Naive thymus-derived CD4-positive, alpha-beta T cell (primary cell): ENCODE measurements around the gene RNU6-1. TPM values are rescaled to one million over a fixed set of nuclear protein-coding genes. Genes with fewer than 3 reads are reported as not detected.

ENCODE experiments used
- ATAC-seq: fragments of 150-1000 bp; cut with Tn5 transposase; 2 replicates; pipeline ENCODE4 v1.10.0; 2021; ENCODE audit warnings: mild to moderate bottlenecking, moderate library complexity
- CTCF ChIA-PET: fragments of 350-600 bp; sonication (Branson Sonifier 250); formaldehyde crosslinking; loops from one replicate; lab custom pipeline; 2021; ENCODE audit warnings: antibody characterized with exemption; lab: Charles Lee
- POLR2A ChIA-PET: fragments of 350-600 bp; sonication (Branson Sonifier 250); formaldehyde crosslinking; loops from one replicate; lab custom pipeline; 2021; ENCODE audit warnings: antibody characterized with exemption, inconsistent platforms; lab: Charles Lee
- DNase-seq, 9 donors: peaks; one replicate each; pipeline versions ENCODE4 v3.0.0 to v3.0.0-alpha.2; 2020 to 2022; ENCODE audit warnings: mixed read lengths in 1 of 9
- H3K27ac ChIP-seq: one replicate; pipeline ENCODE4 v1.7.0; 2013; ENCODE audit warnings: mild to moderate bottlenecking, low read depth, low read length, moderate library complexity
- H3K27me3 ChIP-seq, 2 donors: one replicate each; pipeline ENCODE4 v1.7.0; 2013; ENCODE audit warnings: low read length in 2 of 2, mild to moderate bottlenecking in 2 of 2, moderate library complexity in 2 of 2; ENCODE audit not compliant: control insufficient read depth in 2 of 2, insufficient read depth in 2 of 2
- H3K36me3 ChIP-seq, 3 experiments: 1 replicate in 2 of 3; 2 replicates in 1 of 3; pipeline ENCODE4 v1.7.0; 2013; ENCODE audit warnings: low read length in 3 of 3, mild to moderate bottlenecking in 3 of 3, moderate library complexity in 1 of 3; ENCODE audit not compliant: insufficient read depth in 3 of 3, control insufficient read depth in 2 of 3
- H3K4me1 ChIP-seq, 2 donors: one replicate each; pipeline ENCODE4 v1.7.0; 2013; ENCODE audit warnings: low read length in 2 of 2, mild to moderate bottlenecking in 2 of 2, moderate library complexity in 1 of 2; ENCODE audit not compliant: control insufficient read depth in 2 of 2, insufficient read depth in 2 of 2
- H3K4me3 ChIP-seq: 2 replicates; pipeline ENCODE4 v1.7.0; 2013; ENCODE audit warnings: mild to moderate bottlenecking, low read length
- H3K9me3 ChIP-seq, 3 experiments: 1 replicate in 2 of 3; 2 replicates in 1 of 3; pipeline ENCODE4 v1.7.0; 2013; ENCODE audit warnings: low read length in 3 of 3; ENCODE audit not compliant: control insufficient read depth in 2 of 3
- H3K27ac Mint-ChIP-seq, 9 donors: one replicate each; pipeline ENCODE4 v1.8.0; 2020 to 2022; ENCODE audit warnings: mixed read lengths in 9 of 9, mild to moderate bottlenecking in 8 of 9, moderate library complexity in 5 of 9, inconsistent platforms in 2 of 9
- H3K27me3 Mint-ChIP-seq, 5 donors: one replicate each; pipeline ENCODE4 v1.8.0; 2021 to 2022; ENCODE audit warnings: mixed read lengths in 5 of 5, mild to moderate bottlenecking in 1 of 5
- H3K36me3 Mint-ChIP-seq, 5 donors: one replicate each; pipeline ENCODE4 v1.8.0; 2020 to 2022; ENCODE audit warnings: mixed read lengths in 5 of 5, mild to moderate bottlenecking in 3 of 5, inconsistent platforms in 1 of 5
- H3K4me1 Mint-ChIP-seq, 7 donors: one replicate each; pipeline ENCODE4 v1.8.0; 2020 to 2022; ENCODE audit warnings: mixed read lengths in 7 of 7, mild to moderate bottlenecking in 3 of 7, inconsistent platforms in 1 of 7
- H3K4me3 Mint-ChIP-seq, 10 donors: one replicate each; pipeline ENCODE4 v1.8.0; 2020 to 2022; ENCODE audit warnings: mild to moderate bottlenecking in 10 of 10, mixed read lengths in 10 of 10, moderate library complexity in 6 of 10, inconsistent platforms in 2 of 10
- H3K9me3 Mint-ChIP-seq, 11 donors: one replicate each; pipeline ENCODE4 v1.8.0; 2020 to 2022; ENCODE audit warnings: mixed read lengths in 11 of 11, mild to moderate bottlenecking in 4 of 11, inconsistent platforms in 1 of 11, moderate library complexity in 1 of 11
- intact Hi-C, 2 donors: fragments of 100-400 bp; cut with micrococcal nuclease; formaldehyde crosslinking; loops; one replicate each; pipeline ENCODE4 v1.15.1; 2023
- polyA plus RNA-seq, 2 donors: library from polyadenylated mRNA; unstranded; fragments of 300-500 nt; fragmentation: Illumina TruSeq; gene quantifications; one replicate each; pipeline ENCODE4 v1.2.3, GENCODE V29; 2021
- total RNA-seq, 6 experiments: library from RNA in 5 of 6; stranded (reverse) in 5 of 6; gene quantifications; 1 replicate in 5 of 6; 2 replicates in 1 of 6; pipeline ENCODE4 v1.2.3 and lab custom pipeline; 2021 to 2026

The RNU6-1 gene
- total and polyA plus RNA-seq, 7 experiments from 2014 or later, result not detected

DNA sequence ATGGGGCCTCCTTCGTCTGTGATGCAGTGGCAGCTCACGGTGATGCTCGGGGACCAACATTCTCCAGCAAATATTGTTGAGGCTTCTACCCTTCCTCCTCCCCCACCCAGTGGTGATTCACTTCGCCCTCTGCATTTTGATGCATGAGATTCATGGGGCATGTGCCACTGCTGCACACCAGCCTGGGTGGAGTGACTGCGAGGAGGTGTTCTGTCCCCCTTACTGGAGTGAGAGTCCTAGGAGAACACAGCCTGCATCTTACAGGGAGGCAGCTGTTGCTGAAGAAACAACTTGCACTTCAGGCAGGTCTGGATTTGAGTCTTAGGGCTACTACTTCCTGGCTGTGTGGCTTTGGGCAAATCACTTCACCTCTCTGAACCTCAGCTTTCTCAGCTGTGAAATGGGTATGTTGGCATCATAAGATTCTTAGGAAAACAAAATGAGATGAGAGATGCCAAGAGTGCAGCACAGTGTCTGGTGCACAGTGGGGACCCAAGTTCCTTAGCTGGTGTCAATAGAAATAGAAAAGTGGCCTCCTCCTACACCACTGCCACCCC is 24.7 kb downstream of the RNU6-1 start:
- intact Hi-C loops, result no loop called here
- Histone ChIP-seq H3K27me3 (no peaks in the 10 kb centered on the region), H3K27ac (no peak overlapping the region), H3K4me1 (no peaks in the 10 kb centered on the region), H3K4me3 (no peak overlapping the region), H3K9me3 (no peaks in the 10 kb centered on the region), H3K36me3 (no peaks in the 10 kb centered on the region)
- no peak overlapping the region for H3K27ac Mint-ChIP-seq
- H3K4me1 Mint-ChIP-seq, result peaks cover 0 to 3% (median 0%) of the 10 kb centered on the region in 7 donors
- H3K9me3 Mint-ChIP-seq, result peaks cover 0 to 26% (median 7%) of the 10 kb centered on the region in 11 donors
- peaks cover 20 to 37% (median 28%) of the 10 kb centered on the region in 5 donors for H3K27me3 Mint-ChIP-seq
- H3K36me3 Mint-ChIP-seq, result peaks cover 1 to 20% (median 14%) of the 10 kb centered on the region in 5 donors
- ATAC-seq, result no peak
- no peak overlapping the region for H3K4me3 Mint-ChIP-seq
- POLR2A ChIA-PET, result no interaction called here
- DNase-seq, result no peak
- CTCF ChIA-PET, result no interaction called here

DNA sequence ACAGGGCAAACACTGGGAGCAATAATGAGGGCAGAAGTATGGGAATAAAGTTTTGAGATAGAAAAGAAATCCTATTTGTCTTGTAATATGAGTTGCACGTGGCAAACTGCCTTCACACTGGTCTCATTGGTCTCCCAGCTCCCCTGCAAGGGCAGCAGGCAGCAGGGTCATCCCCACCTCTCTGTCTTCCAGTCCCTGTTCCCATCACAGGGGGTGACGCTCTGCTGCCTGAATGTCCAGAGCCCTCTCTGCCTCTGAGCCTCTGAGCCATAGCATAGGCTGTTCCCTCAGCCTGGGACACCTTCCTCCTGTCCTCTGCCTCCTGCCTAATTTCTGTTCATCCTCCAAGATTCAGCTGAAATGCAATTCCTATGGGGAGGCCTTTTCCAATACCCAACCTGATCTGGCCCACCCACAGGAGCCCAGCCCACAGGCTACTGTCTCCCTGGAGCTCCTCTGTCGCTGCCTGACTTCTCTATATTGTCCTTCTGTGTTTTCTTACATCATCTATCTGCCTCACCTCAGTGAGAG is 26.7 kb downstream of the RNU6-1 start:
- no peak for ATAC-seq
- no peak overlapping the region for H3K4me3 Mint-ChIP-seq
- H3K4me1 ChIP-seq, result no peaks in the 10 kb centered on the region
- H3K27ac ChIP-seq, result no peak overlapping the region
- H3K27me3 ChIP-seq, result no peaks in the 10 kb centered on the region
- H3K36me3 ChIP-seq, result peaks cover 0 to 5% (median 0%) of the 10 kb centered on the region in 3 experiments
- H3K36me3 Mint-ChIP-seq, result peaks cover 0 to 27% (median 26%) of the 10 kb centered on the region in 5 donors
- peak in 1 of 9 donors; percentile 1 for DNase-seq
- H3K27ac Mint-ChIP-seq, result peak overlapping the region in 1 of 9 donors; percentile 16
- ChIA-PET POLR2A (no interaction called here), CTCF (no interaction called here)
- H3K4me3 ChIP-seq, result no peak overlapping the region
- no peaks in the 10 kb centered on the region for H3K4me1 Mint-ChIP-seq
- no peaks in the 10 kb centered on the region for H3K9me3 ChIP-seq
- H3K9me3 Mint-ChIP-seq, result peaks cover 0 to 26% (median 7%) of the 10 kb centered on the region in 11 donors
- intact Hi-C loops, result no loop called here
- H3K27me3 Mint-ChIP-seq, result peaks cover 5 to 21% (median 13%) of the 10 kb centered on the region in 5 donors

- DNase-seq, result peak in 1 of 9 donors; percentile 8
- Histone ChIP-seq H3K27ac (no peak overlapping the region), H3K27me3 (no peaks in the 10 kb centered on the region), H3K4me3 (no peak overlapping the region), H3K9me3 (no peaks in the 10 kb centered on the region), H3K4me1 (no peaks in the 10 kb centered on the region), H3K36me3 (peaks cover 0 to 12% (median 0%) of the 10 kb centered on the region in 3 experiments)
- no peaks in the 10 kb centered on the region for H3K4me1 Mint-ChIP-seq
- ATAC-seq, result no peak
- ChIA-PET POLR2A (no interaction called here), CTCF (no interaction called here)
- H3K4me3 Mint-ChIP-seq, result no peak overlapping the region
- peaks cover 0 to 26% (median 7%) of the 10 kb centered on the region in 11 donors for H3K9me3 Mint-ChIP-seq
- H3K27ac Mint-ChIP-seq, result no peak overlapping the region
- intact Hi-C loops, result no loop called here
- peaks cover 0 to 13% (median 11%) of the 10 kb centered on the region in 5 donors for H3K27me3 Mint-ChIP-seq
- peaks cover 0 to 33% (median 32%) of the 10 kb centered on the region in 5 donors for H3K36me3 Mint-ChIP-seq
Observed at GRCh38 chr15:67812241-67812644, 27.6 kb downstream of the RNU6-1 start.

GRCh38 chr15:67809866-67810265 is 30.0 kb downstream of the RNU6-1 start:
- POLR2A ChIA-PET, result interaction anchor here (0.6 kb wide), 1 partner anchor 345 kb away, joined by 3 read pairs; no protein-coding TSS in a partner anchor
- no peak overlapping the region for H3K4me3 Mint-ChIP-seq
- peaks cover 0 to 5% (median 0%) of the 10 kb centered on the region in 5 donors for H3K27me3 Mint-ChIP-seq
- intact Hi-C loops, result no loop called here
- H3K9me3 ChIP-seq, result no peaks in the 10 kb centered on the region
- ATAC-seq, result no peak
- H3K36me3 Mint-ChIP-seq, result peaks cover 0 to 26% (median 15%) of the 10 kb centered on the region in 5 donors
- H3K36me3 ChIP-seq, result peaks cover 0 to 17% (median 0%) of the 10 kb centered on the region in 3 experiments
- H3K27ac ChIP-seq, result no peak overlapping the region
- no peaks in the 10 kb centered on the region for H3K4me1 Mint-ChIP-seq
- no peak for DNase-seq
- H3K27ac Mint-ChIP-seq, result no peak overlapping the region
- H3K4me3 ChIP-seq, result no peak overlapping the region
- H3K4me1 ChIP-seq, result no peaks in the 10 kb centered on the region
- H3K9me3 Mint-ChIP-seq, result peaks cover 0 to 3% (median 0%) of the 10 kb centered on the region in 11 donors
- H3K27me3 ChIP-seq, result no peaks in the 10 kb centered on the region
- CTCF ChIA-PET, result no interaction called here

DNA sequence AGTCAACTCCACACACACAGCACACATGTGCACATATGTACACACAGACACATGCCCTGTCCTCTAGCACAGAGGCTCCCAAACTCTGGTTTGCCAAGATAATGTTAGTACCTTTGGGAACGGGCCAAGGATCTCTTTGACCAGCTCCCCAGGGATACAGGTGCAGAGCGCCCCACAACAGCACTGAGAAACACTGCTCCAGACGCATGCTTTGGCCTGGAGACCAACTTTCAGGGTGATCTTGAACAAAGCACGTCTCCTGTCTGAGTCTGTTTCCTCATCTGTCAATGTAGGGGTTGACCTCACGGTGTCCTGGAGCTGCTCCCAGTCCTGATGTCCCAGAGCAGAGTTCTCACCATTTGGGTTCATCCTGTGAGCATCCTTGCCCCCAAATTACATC is 30.4 kb downstream of the RNU6-1 start:
- Histone ChIP-seq H3K27me3 (no peaks in the 10 kb centered on the region), H3K9me3 (no peaks in the 10 kb centered on the region), H3K27ac (no peak overlapping the region), H3K4me1 (no peaks in the 10 kb centered on the region), H3K4me3 (no peak overlapping the region), H3K36me3 (peaks cover 0 to 17% (median 0%) of the 10 kb centered on the region in 3 experiments)
- DNase-seq, result no peak
- Mint-ChIP-seq H3K9me3 (peaks cover 0 to 3% (median 0%) of the 10 kb centered on the region in 11 donors), H3K4me1 (no peaks in the 10 kb centered on the region), H3K27ac (no peak overlapping the region), H3K27me3 (peaks cover 0 to 5% (median 0%) of the 10 kb centered on the region in 5 donors), H3K4me3 (no peak overlapping the region), H3K36me3 (peaks cover 0 to 26% (median 15%) of the 10 kb centered on the region in 5 donors)
- no peak for ATAC-seq
- POLR2A ChIA-PET, result no interaction called here
- intact Hi-C loops, result no loop called here
- CTCF ChIA-PET, result no interaction called here

- peaks cover 0 to 26% (median 15%) of the 10 kb centered on the region in 5 donors for H3K36me3 Mint-ChIP-seq
- H3K27me3 Mint-ChIP-seq, result peaks cover 0 to 5% (median 0%) of the 10 kb centered on the region in 5 donors
- Histone ChIP-seq H3K36me3 (peaks cover 0 to 22% (median 0%) of the 10 kb centered on the region in 3 experiments), H3K9me3 (no peaks in the 10 kb centered on the region), H3K27ac (no peak overlapping the region), H3K4me1 (no peaks in the 10 kb centered on the region), H3K4me3 (no peak overlapping the region), H3K27me3 (no peaks in the 10 kb centered on the region)
- peaks cover 0 to 3% (median 0%) of the 10 kb centered on the region in 11 donors for H3K9me3 Mint-ChIP-seq
- ATAC-seq (no peak), DNase-seq (no peak)
- ChIA-PET CTCF (no interaction called here), POLR2A (no interaction called here)
- H3K27ac Mint-ChIP-seq, result no peak overlapping the region
- intact Hi-C loops, result no loop called here
- H3K4me3 Mint-ChIP-seq, result no peak overlapping the region
- H3K4me1 Mint-ChIP-seq, result no peaks in the 10 kb centered on the region
Observed at GRCh38 chr15:67808821-67809220, 31.0 kb downstream of the RNU6-1 start.
